ENCODE measurements around the gene TOMT. TPM values are rescaled to one million over a fixed set of nuclear protein-coding genes. Genes with fewer than 3 reads are reported as not detected.

Gene TOMT
- total and polyA plus RNA-seq, 2 experiments from 2014 or later, result not detected

- Histone ChIP-seq H3K4me2 (no peak overlapping the region), H3K9me2 (replicated peaks; ENCODE audit: insufficient read depth) (no peaks in the 10 kb centered on the region), H3K9me3 (ENCODE audit: low read depth) (no peaks in the 10 kb centered on the region), H4K20me1 (ENCODE audit: insufficient read depth, poor library complexity, severe bottlenecking) (no peaks in the 10 kb centered on the region), H3K4me3 (no peak overlapping the region), H3K36me3 (replicated peaks; ENCODE audit: insufficient read depth, low read depth) (no peaks in the 10 kb centered on the region), H3K4me1 (ENCODE audit: insufficient read depth) (peaks cover 14% of the 10 kb centered on the region), H3K79me2 (peaks cover 29% of the 10 kb centered on the region), H3K27me3 (no peaks in the 10 kb centered on the region), H2AFZ (no peak overlapping the region), H3K27ac (peak overlapping the region; percentile 78)
- DNase-seq (ENCODE audit: low spot score), result no peak
- 85% methylated on average over 3 of the region's 3 CpGs for WGBS (ENCODE audit: low lambda C conversion rate, missing lambda C conversion rate)
- TF ChIP-seq CTCF (IDR thresholded peaks at IDR 0.05; ENCODE audit: poor library complexity) (no peak), EZH2 (IDR thresholded peaks at IDR 0.05; ENCODE audit: borderline replicate concordance) (no peak), EZH2phosphoT487 (IDR thresholded peaks at IDR 0.05; ENCODE audit: low read depth, severe bottlenecking, unreplicated experiment) (no peak)
Measured at GRCh38 chr11:72081821-72082453, 23.8 kb upstream of the TOMT start.

- Histone ChIP-seq H3K4me3 (no peak overlapping the region), H3K79me2 (peaks cover 14% of the 10 kb centered on the region), H2AFZ (no peak overlapping the region), H3K9me3 (ENCODE audit: low read depth) (no peaks in the 10 kb centered on the region), H3K27ac (no peak overlapping the region), H4K20me1 (ENCODE audit: insufficient read depth, poor library complexity, severe bottlenecking) (no peaks in the 10 kb centered on the region), H3K9me2 (replicated peaks; ENCODE audit: insufficient read depth) (no peaks in the 10 kb centered on the region), H3K4me1 (ENCODE audit: insufficient read depth) (peaks cover 11% of the 10 kb centered on the region), H3K4me2 (no peak overlapping the region), H3K36me3 (replicated peaks; ENCODE audit: insufficient read depth, low read depth) (no peaks in the 10 kb centered on the region), H3K27me3 (no peaks in the 10 kb centered on the region)
- no peak for DNase-seq (ENCODE audit: low spot score)
- 86% methylated on average over 2 of the region's 2 CpGs for WGBS (ENCODE audit: low lambda C conversion rate, missing lambda C conversion rate)
- TF ChIP-seq EZH2 (IDR thresholded peaks at IDR 0.05; ENCODE audit: borderline replicate concordance), result no peak
- no peak for TF ChIP-seq EZH2phosphoT487 (IDR thresholded peaks at IDR 0.05; ENCODE audit: low read depth, severe bottlenecking, unreplicated experiment)
- TF ChIP-seq CTCF (IDR thresholded peaks at IDR 0.05; ENCODE audit: poor library complexity), result no peak
Measured at GRCh38 chr11:72083414-72083813, 22.3 kb upstream of the TOMT start.

- TF ChIP-seq EZH2phosphoT487 (IDR thresholded peaks at IDR 0.05; ENCODE audit: low read depth, severe bottlenecking, unreplicated experiment), result no peak
- TF ChIP-seq CTCF (IDR thresholded peaks at IDR 0.05; ENCODE audit: poor library complexity), result no peak
- TF ChIP-seq EZH2 (IDR thresholded peaks at IDR 0.05; ENCODE audit: borderline replicate concordance), result no peak
- peaks cover 8% of the 10 kb centered on the region for H3K79me2 ChIP-seq
- DNase-seq (ENCODE audit: low spot score), result no peak
- H3K4me2 ChIP-seq, result no peak overlapping the region
- H3K9me3 ChIP-seq (ENCODE audit: low read depth), result no peaks in the 10 kb centered on the region
- H3K4me3 ChIP-seq, result no peak overlapping the region
- no peaks in the 10 kb centered on the region for H3K27me3 ChIP-seq
- 86% methylated on average over 4 of the region's 4 CpGs for WGBS (ENCODE audit: low lambda C conversion rate, missing lambda C conversion rate)
- H3K9me2 ChIP-seq (replicated peaks; ENCODE audit: insufficient read depth), result no peaks in the 10 kb centered on the region
- no peak overlapping the region for H2AFZ ChIP-seq
- H4K20me1 ChIP-seq (ENCODE audit: insufficient read depth, poor library complexity, severe bottlenecking), result no peaks in the 10 kb centered on the region
- no peak overlapping the region for H3K27ac ChIP-seq
- no peaks in the 10 kb centered on the region for H3K36me3 ChIP-seq (replicated peaks; ENCODE audit: insufficient read depth, low read depth)
- peaks cover 6% of the 10 kb centered on the region for H3K4me1 ChIP-seq (ENCODE audit: insufficient read depth)
Measured at GRCh38 chr11:72084076-72084475, 21.6 kb upstream of the TOMT start.

Data from hepatocyte (in vitro differentiated cells).